HL-60/S4 treated with retinoic acid at 250 ng/mL for 4 days and 3 days (cell line): ENCODE data around the gene RNF141.

ENCODE experiments used
- in situ Hi-C: fragments of 300-500 bp; cut with MboI; formaldehyde crosslinking; loops from 2 replicates; pipeline ENCODE4 v1.7.0; 2022; ENCODE audit warnings: low sequenced_read_pairs

Gene RNF141

GRCh38 chr11:10561947-10562346 is 21.0 kb upstream of the RNF141 start:
- in situ Hi-C loops, result no loop called here

GRCh38 chr11:10561043-10561818 is 20.2 kb upstream of the RNF141 start:
- in situ Hi-C loops, result no loop called here

GRCh38 chr11:10558288-10558687 is 17.3 kb upstream of the RNF141 start:
- in situ Hi-C loops, result no loop called here

- in situ Hi-C loops, result no loop called here
These were observed 15.6 kb upstream of the RNF141 start for GRCh38 chr11:10556590-10556989.

- in situ Hi-C loops, result no loop called here
These were observed 10.9 kb upstream of the RNF141 start for GRCh38 chr11:10551845-10552352.

- in situ Hi-C loops, result no loop called here
These were observed 10.3 kb upstream of the RNF141 start for GRCh38 chr11:10551290-10551592.

- in situ Hi-C loops, result no loop called here
These were observed 9.7 kb upstream of the RNF141 start for GRCh38 chr11:10550503-10551289.

- in situ Hi-C loops, result loop anchor here (25.0 kb wide), 1 partner anchor 193 kb away; no protein-coding TSS in a partner anchor
These were observed 3.8 kb upstream of the RNF141 start for GRCh38 chr11:10544491-10545465.

GRCh38 chr11:10543782-10544181 is 2.8 kb upstream of the RNF141 start:
- in situ Hi-C loops, result loop anchor here (25.0 kb wide), 1 partner anchor 194 kb away; no protein-coding TSS in a partner anchor

- in situ Hi-C loops, result loop anchor here (25.0 kb wide), 1 partner anchor 195 kb away; no protein-coding TSS in a partner anchor
These were observed 1.8 kb upstream of the RNF141 start for GRCh38 chr11:10542776-10543175.

- in situ Hi-C loops, result loop anchor here (25.0 kb wide), 1 partner anchor 196 kb away; no protein-coding TSS in a partner anchor
These were observed 559 bp upstream of the RNF141 start for GRCh38 chr11:10541561-10541930.

GRCh38 chr11:10540546-10540914 is 457 bp downstream of the RNF141 start:
- in situ Hi-C loops, result loop anchor here (25.0 kb wide), 1 partner anchor 197 kb away; no protein-coding TSS in a partner anchor

- in situ Hi-C loops, result loop anchor here (25.0 kb wide), 1 partner anchor 198 kb away; no protein-coding TSS in a partner anchor
These were observed 1.6 kb downstream of the RNF141 start for GRCh38 chr11:10539339-10539738.

- in situ Hi-C loops, result loop anchor here (25.0 kb wide), 1 partner anchor 198 kb away; no protein-coding TSS in a partner anchor
These were observed 2.1 kb downstream of the RNF141 start for GRCh38 chr11:10538924-10539323.

GRCh38 chr11:10537600-10537999 is 3.4 kb downstream of the RNF141 start:
- in situ Hi-C loops, result loop anchor here (25.0 kb wide), 1 partner anchor 200 kb away; no protein-coding TSS in a partner anchor

- in situ Hi-C loops, result loop anchor here (25.0 kb wide), 1 partner anchor 203 kb away; no protein-coding TSS in a partner anchor
These were observed 6.7 kb downstream of the RNF141 start for GRCh38 chr11:10534316-10534715.

- in situ Hi-C loops, result loop anchor here (25.0 kb wide), 1 partner anchor 204 kb away; no protein-coding TSS in a partner anchor
These were observed 7.7 kb downstream of the RNF141 start for GRCh38 chr11:10533323-10533722.

- in situ Hi-C loops, result loop anchor here (25.0 kb wide), 1 partner anchor 205 kb away; no protein-coding TSS in a partner anchor
These were observed 8.5 kb downstream of the RNF141 start for GRCh38 chr11:10532526-10532925.

- in situ Hi-C loops, result loop anchor here (25.0 kb wide), 1 partner anchor 208 kb away; no protein-coding TSS in a partner anchor
These were observed 11.7 kb downstream of the RNF141 start for GRCh38 chr11:10529279-10529678.

GRCh38 chr11:10528121-10528520 is 12.9 kb downstream of the RNF141 start:
- in situ Hi-C loops, result loop anchor here (25.0 kb wide), 1 partner anchor 209 kb away; no protein-coding TSS in a partner anchor
